ENCODE measurements around the gene DOCK11. TPM values are rescaled to one million over a fixed set of nuclear protein-coding genes. Genes with fewer than 3 reads are reported as not detected.
"Not testable (repeated sequence)": the region's sequence is repeated elsewhere in the genome, so short reads cannot be mapped to it uniquely, and the experiment has no call there.

DOCK11 gene
- total RNA-seq, 4 donors from 2014 or later = 36.0 to 50.0 (median 41.1) TPM

- H3K4me1 ChIP-seq = peaks cover 0 to 4% of the 10 kb centered on the region in 2 donors
- H3K27me3 ChIP-seq = no peaks in the 10 kb centered on the region
- H3K27ac ChIP-seq = no peak overlapping the region
- no peaks in the 10 kb centered on the region for H3K9me3 ChIP-seq
- WGBS, 2 donors = 44 to 55% methylated on average over 1 of the region's 1 CpG
- no peaks in the 10 kb centered on the region for H3K36me3 ChIP-seq
- no peak for DNase-seq
- intact Hi-C loops (cut with DNase I) = no loop called here
- no peak overlapping the region for H3K4me3 ChIP-seq (replicated peaks in 1 of 3)
- TF ChIP-seq POLR2A (IDR thresholded peaks at IDR 0.05) = no peak
- TF ChIP-seq, protein P1, sequence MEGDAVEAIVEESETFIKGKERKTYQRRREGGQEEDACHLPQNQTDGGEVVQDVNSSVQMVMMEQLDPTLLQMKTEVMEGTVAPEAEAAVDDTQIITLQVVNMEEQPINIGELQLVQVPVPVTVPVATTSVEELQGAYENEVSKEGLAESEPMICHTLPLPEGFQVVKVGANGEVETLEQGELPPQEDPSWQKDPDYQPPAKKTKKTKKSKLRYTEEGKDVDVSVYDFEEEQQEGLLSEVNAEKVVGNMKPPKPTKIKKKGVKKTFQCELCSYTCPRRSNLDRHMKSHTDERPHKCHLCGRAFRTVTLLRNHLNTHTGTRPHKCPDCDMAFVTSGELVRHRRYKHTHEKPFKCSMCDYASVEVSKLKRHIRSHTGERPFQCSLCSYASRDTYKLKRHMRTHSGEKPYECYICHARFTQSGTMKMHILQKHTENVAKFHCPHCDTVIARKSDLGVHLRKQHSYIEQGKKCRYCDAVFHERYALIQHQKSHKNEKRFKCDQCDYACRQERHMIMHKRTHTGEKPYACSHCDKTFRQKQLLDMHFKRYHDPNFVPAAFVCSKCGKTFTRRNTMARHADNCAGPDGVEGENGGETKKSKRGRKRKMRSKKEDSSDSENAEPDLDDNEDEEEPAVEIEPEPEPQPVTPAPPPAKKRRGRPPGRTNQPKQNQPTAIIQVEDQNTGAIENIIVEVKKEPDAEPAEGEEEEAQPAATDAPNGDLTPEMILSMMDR (IDR thresholded peaks at IDR 0.05) = no peak
These were observed 83.8 kb downstream of the DOCK11 start for GRCh38 chrX:118579417-118579816.

- intact Hi-C loops (cut with DNase I); H3K27ac ChIP-seq; H3K27me3 ChIP-seq; DNase-seq; H3K9me3 ChIP-seq; H3K4me3 ChIP-seq (replicated peaks in 1 of 3); H3K36me3 ChIP-seq; H3K4me1 ChIP-seq: not testable (repeated sequence)
- WGBS, 2 donors = 95 to 100% methylated on average over 3 of the region's 3 CpGs
These were observed 87.3 kb downstream of the DOCK11 start for GRCh38 chrX:118582926-118583325.

DNA sequence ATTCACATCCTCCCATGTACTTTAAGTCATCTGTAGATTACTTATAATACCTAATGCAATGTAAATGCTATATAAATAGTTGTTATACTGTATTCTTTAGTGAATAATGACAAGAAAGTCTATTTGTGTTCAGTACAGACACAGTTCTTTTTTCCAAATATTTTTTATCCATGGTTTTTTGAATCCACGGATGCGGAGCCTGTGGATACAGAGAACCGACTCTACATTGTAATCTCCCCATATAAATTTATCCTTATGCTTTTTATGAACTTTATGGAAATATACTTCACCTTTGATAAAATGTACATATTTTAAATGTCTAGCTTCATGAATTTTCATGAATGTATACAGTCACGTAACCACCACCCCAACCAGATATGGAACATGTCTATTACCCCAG, 88.2 kb downstream of the DOCK11 start:
- TF ChIP-seq POLR2A (IDR thresholded peaks at IDR 0.05) = no peak
- TF ChIP-seq, protein P1 (IDR thresholded peaks at IDR 0.05) = no peak

DNA sequence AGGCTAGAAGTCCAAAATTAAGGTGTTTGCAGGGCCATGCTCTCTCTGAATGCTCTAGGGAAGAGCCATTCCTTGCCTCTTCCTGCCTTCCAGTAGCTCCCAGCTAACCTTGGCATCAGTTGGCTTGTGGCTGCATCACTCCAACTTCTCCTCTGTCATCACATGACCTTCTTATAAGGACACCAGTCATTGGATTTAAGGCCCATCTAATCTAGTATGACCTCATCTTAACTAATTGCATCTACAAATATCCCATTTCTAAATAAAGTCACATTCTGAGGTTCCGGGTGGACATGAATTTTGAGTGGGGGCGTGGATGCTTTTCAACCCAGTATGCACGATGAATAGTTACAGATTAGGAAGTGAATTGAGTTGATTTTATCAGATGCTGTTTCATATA, 89.7 kb downstream of the DOCK11 start:
- WGBS, 2 donors = 84 to 100% methylated on average over 3 of the region's 3 CpGs
- intact Hi-C loops (cut with DNase I) = no loop called here
- TF ChIP-seq, protein P1 (IDR thresholded peaks at IDR 0.05) = no peak
- TF ChIP-seq POLR2A (IDR thresholded peaks at IDR 0.05) = no peak

More for the DNA sequence above, 88.2 kb downstream of the DOCK11 start:
- Histone ChIP-seq H3K9me3 (no peaks in the 10 kb centered on the region), H3K27ac (no peak overlapping the region), H3K4me3 (replicated peaks in 1 of 3) (no peak overlapping the region), H3K4me1 (no peaks in the 10 kb centered on the region), H3K36me3 (peaks cover 0 to 3% of the 10 kb centered on the region in 2 donors), H3K27me3 (no peaks in the 10 kb centered on the region)
- intact Hi-C loops (cut with DNase I) = no loop called here
- no peak for DNase-seq
- 93 to 96% methylated on average over 4 of the region's 4 CpGs for WGBS, 2 donors

DNA sequence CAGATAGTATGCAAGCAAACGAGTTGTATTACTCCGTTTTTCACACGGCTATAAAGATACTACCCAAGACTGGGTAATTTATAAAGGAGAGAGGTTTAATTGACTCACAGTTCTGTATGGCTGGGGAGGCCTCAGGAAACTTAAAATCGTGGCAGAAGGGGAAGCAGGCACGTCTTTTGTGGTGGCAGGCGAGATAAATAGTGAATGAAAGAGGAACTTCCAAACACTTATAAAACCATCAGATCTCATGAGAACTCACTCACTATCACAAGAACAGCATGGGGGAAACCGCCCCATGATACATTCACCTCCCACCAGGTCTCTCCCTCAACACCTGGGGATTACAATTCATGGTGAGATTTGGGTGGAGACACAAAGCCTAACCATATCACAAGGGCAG, 90.6 kb downstream of the DOCK11 start:
- H3K27me3 ChIP-seq; H3K4me3 ChIP-seq (replicated peaks in 1 of 3); H3K27ac ChIP-seq; H3K9me3 ChIP-seq; H3K36me3 ChIP-seq; DNase-seq; H3K4me1 ChIP-seq; intact Hi-C loops (cut with DNase I): not testable (repeated sequence)
- 89 to 91% methylated on average over 7 of the region's 7 CpGs for WGBS, 2 donors

More for the DNA sequence above, 89.7 kb downstream of the DOCK11 start:
- H3K27ac ChIP-seq = no peak overlapping the region
- no peak for DNase-seq
- no peak overlapping the region for H3K4me3 ChIP-seq (replicated peaks in 1 of 3)
- no peaks in the 10 kb centered on the region for H3K4me1 ChIP-seq
- no peaks in the 10 kb centered on the region for H3K9me3 ChIP-seq
- H3K36me3 ChIP-seq = peaks cover 0 to 3% of the 10 kb centered on the region in 2 donors
- H3K27me3 ChIP-seq = no peaks in the 10 kb centered on the region

GRCh38 chrX:118588715-118589114, 93.1 kb downstream of the DOCK11 start:
- H3K27ac ChIP-seq = no peak overlapping the region
- no peaks in the 10 kb centered on the region for H3K9me3 ChIP-seq
- H3K4me1 ChIP-seq = no peaks in the 10 kb centered on the region
- H3K36me3 ChIP-seq = peaks cover 0 to 3% of the 10 kb centered on the region in 2 donors
- TF ChIP-seq, protein P1 (IDR thresholded peaks at IDR 0.05) = no peak
- no peak for TF ChIP-seq POLR2A (IDR thresholded peaks at IDR 0.05)
- intact Hi-C loops (cut with DNase I) = no loop called here
- 80 to 83% methylated on average over 3 of the region's 3 CpGs for WGBS, 2 donors
- H3K4me3 ChIP-seq (replicated peaks in 1 of 3) = no peak overlapping the region
- no peak for DNase-seq
- H3K27me3 ChIP-seq = no peaks in the 10 kb centered on the region
